HG03565 (cell line): ENCODE data around the gene CMTM6.
A peak's percentile ranks its signal among the peaks of the same experiment; 100 is the strongest.
"Not testable (repeated sequence)": the region's sequence is repeated elsewhere in the genome, so short reads cannot be mapped to it uniquely, and the experiment has no call there.

ENCODE experiments used
- ATAC-seq: cut with Tn5 transposase; IDR thresholded peaks from one replicate; pipeline ENCODE4 v1.9.1; 2021; ENCODE audit warnings: mild to moderate bottlenecking, moderate library complexity; ENCODE audit not compliant: unreplicated experiment

The CMTM6 gene, protein sequence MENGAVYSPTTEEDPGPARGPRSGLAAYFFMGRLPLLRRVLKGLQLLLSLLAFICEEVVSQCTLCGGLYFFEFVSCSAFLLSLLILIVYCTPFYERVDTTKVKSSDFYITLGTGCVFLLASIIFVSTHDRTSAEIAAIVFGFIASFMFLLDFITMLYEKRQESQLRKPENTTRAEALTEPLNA

DNA sequence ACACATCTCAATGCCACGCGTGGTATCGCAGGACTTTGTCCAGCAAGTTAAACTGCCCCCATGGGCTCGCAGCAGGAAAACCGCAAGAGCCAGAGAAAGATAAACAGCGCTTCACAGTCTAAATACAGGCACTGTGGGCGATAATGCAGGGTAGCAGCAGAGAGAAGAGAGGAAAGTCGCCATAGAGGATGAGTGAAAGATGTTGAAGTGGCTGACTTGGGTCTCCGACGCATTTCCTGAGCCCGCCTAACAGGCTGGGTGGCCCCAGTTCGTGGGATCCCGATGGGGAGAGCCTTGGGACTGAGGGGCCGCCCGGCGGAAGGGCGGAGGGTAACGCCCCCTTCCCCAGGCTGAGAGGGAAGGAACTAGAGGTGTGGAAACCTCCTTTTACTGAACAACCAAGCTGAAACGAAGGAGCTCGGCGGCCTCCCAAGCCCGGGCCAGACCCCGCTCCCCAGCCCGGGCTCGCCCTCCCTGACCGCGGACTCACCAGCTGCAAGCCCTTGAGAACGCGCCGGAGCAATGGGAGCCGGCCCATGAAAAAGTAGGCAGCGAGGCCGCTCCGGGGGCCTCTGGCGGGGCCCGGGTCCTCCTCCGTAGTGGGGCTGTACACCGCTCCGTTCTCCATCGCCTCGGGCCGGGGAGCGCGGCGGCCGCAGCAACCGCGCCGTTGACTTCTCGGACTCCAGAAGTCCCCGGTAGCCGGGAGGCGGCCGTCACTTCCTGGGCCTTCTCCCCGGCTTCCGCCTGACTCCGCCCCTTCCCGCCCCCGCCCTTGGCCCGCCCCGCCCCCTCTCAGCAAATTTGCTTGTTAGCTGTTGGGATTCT lies at the start of gene CMTM6:
CMTM6 (minus strand) TSS at position 735 of the 828 bp plus-strand sequence; CDS start at position 628, 107 bp downstream.
- ATAC-seq: peak; percentile 39

DNA sequence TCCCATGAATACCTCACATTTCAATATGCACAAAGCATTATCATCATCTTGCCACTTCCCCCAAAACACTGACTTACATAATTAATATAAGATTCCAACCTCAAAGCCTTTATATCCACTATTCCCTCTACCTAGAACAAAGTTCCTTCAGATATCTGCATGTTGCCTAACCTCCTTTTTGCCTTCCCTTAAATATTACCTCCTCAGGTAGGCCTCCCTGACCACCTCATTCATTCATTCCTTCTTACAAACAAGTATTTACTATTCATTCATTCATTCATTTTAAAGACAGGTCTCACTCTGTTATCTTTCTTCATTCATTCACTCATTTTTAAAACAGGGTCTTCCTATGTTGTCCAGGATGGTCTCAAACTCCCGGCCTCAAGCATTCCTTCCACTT lies 49.4 kb upstream of the CMTM6 start:
- no peak for ATAC-seq

DNA sequence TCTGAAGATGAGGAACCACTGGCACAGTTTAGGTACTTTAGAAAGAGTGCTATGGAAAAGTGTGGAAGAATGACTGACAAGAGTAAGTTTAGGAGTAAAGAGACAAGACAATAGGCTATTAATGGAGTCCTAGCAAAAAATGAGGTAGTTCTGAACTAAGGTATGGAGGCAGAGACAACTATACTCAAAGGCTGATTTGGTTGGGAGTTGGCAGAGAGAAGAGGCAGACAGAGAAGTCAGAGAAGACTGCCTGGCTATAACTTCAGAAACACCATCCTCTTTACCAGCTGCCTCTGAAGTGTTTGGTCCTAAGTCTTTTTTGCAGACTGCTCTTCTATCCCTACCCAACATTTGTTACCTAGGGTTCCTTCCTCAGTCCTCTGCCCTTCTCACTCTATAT lies 48.8 kb upstream of the CMTM6 start:
- ATAC-seq: no peak

DNA sequence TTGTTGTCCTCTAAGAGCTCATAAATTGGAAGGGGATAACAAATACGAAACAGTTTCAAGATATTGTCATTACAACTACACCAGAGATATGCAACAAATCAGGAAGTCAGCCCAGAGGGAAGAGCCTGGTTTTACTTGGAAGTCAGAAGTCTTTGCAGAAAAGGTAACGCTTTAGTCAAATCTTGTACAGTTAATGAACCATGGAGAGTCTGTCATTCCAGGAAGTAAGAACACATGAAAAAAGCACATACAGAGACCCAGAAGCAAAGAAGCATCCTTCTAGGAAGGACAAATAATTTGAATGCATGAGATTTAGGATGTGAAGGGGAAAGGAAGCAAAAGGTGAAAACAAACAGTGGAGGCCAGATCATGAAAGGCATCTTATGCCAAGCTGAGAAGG lies 48.4 kb upstream of the CMTM6 start:
- ATAC-seq: no peak

DNA sequence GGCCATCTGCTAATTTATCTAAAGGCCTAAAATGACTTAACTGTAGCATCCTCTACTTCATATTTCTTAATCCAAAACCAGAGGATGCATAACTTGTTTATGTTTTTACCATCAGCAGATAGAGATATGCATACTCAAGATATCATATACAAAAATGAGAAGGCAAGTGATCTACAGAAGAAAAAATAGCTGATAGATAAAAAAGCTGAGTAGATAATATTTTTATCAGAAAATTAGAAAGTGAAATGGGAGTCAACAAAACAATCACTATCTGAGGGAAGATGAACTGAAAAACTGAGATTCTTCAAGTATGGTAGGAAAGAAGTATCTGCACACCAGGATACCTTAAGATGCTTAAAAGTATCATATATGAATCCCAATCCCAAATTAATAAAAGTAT lies 42.7 kb upstream of the CMTM6 start:
- no peak for ATAC-seq

DNA sequence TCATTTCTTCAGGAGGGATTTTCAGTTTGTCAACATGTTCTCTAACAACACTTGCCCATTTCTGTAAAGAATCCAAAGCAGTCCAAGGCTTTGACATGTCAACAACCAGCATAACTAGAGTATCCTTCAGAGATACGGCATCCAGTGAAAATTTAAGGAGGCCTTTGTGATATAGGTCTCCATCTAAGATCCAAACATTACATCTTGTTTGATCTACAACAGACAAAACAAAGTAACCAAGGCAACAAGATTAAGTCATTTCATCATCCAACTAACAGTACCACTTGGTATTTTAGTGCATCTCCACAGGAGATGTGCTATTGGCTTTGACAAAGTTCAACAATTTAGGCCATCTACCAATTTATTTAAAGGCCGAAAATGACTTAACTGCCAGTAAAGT lies 42.2 kb upstream of the CMTM6 start:
- ATAC-seq: no peak

DNA sequence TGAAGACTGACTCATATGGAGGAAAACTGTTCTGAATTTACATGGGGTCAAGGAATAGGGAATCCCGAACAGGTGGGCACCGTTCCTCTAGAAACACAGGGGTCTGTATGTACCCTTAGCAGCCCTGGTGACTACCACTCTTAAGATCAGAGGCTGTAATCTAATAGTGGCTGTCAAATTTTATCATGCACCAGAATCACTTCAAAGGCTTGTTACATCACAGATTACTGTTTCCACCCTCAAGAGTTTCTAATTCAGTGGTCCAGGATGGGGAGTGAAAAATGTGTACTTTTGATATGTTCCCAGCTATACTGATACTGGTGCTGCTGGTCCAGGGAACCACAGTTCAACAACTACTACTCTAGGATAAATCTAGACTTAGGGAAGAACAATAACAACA lies 40.2 kb upstream of the CMTM6 start:
- ATAC-seq: no peak

DNA sequence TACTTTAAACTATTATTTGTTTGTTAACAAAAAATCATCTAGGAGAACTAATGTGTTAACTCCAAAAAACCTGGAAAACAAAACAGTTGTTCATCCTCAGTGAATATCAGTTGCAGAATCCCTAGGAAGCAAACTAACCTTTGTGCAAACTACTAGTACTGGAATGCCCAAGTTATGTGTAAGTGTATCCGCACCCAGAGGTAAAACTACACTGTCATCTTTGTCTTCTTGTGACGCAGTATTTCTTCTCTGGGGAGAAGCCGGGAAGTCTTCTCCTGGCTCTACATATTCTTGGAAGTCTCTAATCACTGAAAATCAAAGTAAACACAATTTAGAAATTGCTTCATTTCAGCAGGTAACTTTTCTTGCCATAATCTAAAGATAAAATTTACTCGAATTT lies 38.2 kb upstream of the CMTM6 start:
- ATAC-seq: no peak

DNA sequence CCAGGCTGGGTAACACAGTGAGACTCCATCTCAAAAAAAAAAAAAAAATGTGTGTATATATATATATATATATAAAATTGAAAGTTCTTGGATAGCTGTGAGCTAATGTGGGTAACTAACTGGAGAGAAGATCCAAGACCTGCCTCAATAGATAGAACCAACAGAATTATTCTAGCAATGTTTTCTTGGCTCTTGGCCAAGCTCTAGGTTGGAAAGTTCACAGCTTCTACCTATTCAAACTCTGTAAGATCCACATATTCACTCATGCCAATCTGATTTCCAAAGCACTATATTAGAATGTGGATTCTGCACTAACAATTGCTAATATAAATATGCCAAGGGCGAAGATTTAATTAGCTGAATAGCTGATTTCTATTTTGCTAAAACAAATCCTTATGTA lies 29.8 kb upstream of the CMTM6 start:
- no peak for ATAC-seq

DNA sequence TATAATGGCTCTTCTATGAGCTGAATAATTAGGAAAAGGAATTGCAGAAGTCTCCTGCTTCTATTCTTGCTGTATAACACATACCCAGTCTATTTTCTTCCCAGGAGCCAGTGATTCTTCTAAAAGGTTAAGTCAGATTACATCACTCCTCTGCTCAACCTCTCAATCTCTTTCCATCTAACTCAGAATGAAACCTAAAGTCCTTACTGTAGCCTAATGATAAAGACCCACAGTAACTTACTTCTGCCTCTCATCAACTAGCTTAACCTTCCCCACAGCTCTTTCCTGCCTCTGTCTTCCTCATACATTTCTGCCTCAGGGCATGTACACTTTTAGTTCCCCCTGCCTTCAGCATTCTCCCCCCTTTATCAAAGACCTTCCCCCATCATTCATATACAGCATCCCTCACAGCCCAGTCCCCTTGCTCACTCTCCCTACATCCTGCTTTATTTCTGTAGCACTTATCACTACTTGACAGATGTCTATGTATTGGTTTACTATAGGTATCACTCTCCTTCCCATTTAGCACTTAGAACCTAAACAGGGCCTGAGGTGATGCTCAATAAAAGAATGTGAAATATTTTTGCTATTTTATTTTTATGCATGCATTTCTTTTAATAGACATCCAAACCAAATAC lies 28.5 kb upstream of the CMTM6 start:
- no peak for ATAC-seq

DNA sequence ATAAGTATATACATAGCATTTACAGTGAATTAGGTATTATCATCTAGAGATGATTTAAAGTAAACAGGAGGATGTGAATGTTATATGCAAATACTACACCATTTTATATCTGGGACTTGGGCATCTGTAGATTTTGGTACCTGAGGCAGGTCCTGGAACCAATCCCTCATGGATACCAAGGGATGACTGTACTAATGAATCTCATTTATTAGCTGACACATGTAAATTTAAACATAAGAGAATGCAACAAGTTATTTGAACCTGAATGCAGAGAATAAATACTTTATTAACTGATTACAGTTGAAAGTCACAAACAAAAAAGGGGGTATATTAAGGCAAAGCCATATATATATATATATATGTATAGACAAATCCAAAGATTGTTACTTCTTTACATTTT lies 23.1 kb upstream of the CMTM6 start:
- ATAC-seq: no peak

DNA sequence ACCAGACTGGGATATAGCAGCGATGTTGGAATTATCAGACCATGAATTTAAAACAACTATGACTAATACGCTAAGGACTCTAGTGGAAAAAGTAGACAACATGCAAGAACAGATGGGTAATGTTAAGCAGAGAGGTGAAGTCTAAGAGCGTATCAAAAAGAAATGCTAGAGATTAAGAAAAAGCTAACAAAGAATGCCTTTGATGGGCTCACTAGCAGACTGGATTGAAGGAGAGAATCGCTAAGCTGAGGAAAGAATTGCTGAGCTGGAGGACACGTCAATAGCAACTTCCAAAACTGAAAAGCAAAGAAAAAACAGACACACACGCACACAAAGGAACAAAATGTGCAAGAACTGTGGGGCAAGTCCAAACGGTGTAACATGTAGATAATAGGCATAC lies 20.0 kb upstream of the CMTM6 start:
- no peak for ATAC-seq

DNA sequence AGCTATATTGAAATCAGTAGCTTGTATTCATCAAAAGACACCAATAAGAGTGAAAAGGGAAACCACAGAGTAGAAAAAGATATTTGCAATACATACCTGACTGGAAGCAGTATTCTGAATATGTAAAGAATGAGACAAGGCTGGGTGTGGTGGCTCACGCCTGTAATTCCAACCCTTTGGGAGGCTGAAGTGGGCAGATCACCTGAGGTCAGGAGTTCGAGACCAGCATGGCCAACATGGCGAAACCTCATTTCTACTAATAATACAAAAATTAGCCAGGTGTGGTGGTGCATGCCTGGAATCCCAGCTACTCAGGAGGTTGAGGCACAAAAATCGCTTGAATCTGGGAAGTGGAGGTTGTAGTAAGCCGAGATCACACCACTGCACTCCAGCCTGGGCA lies 16.3 kb upstream of the CMTM6 start:
- ATAC-seq: not testable (repeated sequence)

DNA sequence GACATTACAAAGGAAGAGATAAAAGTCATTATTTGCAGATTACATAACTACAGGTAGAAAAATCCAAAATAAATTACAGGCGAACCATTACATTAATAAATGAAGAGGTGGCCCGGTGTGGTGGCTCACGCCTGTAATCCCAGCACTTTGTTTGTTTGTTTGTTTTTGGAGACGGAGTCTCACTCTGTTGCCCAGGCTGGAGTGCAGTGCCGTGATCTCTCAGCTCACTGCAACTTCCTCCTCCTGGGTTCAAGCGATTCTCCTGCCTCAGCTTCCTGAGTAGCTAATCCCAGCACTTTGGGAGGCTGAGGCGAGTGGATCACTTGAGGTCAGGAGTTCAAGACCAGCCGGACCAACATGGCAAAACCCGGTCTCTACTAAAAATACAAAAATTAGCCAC lies 14.1 kb upstream of the CMTM6 start:
- not testable (repeated sequence) for ATAC-seq

DNA sequence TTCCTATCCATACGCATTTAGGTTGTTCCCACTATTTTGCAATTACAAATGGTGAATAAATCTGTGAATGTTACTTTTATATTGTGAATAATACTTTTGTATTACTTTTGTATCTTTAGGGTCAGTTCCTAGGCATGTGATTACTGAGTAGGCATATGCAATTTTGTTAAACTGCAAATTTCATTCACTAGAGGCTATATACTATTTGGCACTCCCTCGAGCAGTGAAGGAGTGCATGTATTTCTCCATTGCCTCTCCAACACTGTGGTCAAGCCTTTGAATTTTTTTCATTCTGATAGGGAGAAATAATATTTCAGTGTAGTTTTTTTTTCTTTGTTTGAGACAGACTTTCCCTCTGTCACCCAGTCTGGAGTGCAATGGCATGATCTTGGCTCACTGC lies 8.4 kb upstream of the CMTM6 start:
- ATAC-seq: no peak

DNA sequence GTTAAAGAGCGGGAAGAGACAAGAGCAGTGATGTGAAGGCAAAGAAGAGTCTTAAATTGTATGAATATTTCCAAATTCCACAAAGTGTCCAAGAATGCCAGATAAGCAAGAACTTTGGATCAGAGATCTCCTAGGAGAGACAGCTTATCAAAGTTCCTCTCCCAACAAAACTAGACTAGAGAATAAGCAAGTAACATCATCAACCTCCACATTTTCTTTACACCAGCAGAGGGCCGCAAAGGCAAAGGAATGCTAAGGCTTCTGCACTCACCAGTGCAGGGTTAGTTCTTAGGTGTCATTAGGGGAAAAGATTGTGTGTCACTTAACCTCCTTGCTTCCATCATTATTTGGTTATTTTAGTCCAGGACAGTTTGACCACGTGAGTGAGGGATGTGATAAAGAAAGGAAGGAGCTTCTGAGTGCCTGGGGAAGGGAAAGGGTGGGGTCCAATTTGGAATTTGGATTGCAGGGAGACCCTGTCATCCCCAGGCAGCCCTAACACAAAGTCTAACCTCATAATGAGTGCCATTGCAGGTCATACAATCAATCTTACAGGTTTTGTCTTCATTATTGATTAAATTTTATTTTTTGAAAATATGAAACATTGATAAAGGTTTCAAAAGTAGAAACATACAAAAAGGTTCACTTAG lies 7.5 kb upstream of the CMTM6 start:
- no peak for ATAC-seq

DNA sequence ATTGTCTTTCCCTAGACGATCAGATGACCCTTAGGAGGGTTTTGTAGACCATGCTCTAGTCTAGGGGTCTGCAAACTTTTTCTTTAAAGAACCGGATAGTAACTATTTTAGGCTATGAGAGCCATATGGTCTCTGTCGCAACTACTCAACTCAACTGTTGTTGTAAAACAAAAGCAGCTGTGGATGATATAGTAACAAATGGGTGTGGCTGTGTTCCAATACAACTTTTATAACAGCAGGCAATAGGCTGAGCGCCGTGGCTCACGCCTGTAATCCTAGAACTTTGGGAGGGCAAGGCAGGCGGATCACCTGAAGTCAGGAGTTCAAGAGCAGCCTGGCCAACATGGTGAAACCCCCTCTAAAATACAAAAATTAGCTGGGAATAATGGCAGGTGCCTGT lies 6.1 kb upstream of the CMTM6 start:
- no peak for ATAC-seq

DNA sequence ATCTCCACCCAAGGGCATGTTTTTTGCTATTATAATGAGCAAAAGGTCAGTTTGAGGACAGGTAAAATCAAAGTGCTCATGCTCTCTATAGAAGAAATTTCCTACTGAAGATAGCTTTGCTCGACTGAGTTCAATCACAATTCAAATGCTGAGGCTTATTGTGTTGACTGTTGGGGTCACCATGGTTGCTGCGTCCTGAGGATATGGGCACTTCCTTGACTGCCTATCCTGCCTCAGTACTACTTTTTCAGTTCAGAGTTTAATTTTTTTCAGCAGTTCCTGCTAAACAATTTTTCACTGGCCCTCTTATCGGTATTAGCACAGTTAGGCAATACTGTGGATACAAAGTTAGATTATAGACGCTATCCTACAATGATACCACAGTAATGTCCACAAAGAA lies 3.8 kb upstream of the CMTM6 start:
- ATAC-seq: no peak

DNA sequence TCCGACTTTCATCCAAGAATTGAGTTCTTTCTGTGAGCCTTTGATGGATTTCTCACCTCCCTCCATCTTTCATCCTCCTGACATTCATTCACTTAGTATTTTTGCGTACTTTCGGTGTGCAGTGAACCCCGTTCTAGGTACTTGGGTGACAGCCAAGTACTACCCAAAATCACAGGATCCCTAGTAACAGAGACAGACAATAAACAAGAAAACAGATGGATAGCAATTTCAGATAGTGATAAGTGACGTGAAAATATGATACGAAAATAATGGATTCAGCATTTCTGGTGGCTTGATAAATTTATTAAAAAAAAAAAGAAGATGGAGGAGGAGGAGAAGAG lies 264 bp upstream of the CMTM6 start:
- ATAC-seq: no peak

DNA sequence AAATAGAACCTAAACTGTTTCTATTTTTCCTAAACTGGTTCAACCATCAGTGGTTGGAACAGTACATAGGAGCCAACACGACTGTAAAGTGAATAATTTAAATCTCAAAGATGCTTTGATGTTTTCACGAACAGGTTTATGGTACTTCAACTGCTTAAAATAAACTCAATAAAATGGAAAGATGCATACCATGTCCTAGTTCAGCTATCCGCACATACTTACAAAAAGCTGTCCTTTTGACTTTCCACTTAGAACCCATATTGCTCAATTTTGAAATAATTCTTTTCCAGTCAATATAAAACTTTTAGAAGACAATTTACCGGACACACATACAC lies 902 bp downstream of the CMTM6 start:
- ATAC-seq: no peak

DNA sequence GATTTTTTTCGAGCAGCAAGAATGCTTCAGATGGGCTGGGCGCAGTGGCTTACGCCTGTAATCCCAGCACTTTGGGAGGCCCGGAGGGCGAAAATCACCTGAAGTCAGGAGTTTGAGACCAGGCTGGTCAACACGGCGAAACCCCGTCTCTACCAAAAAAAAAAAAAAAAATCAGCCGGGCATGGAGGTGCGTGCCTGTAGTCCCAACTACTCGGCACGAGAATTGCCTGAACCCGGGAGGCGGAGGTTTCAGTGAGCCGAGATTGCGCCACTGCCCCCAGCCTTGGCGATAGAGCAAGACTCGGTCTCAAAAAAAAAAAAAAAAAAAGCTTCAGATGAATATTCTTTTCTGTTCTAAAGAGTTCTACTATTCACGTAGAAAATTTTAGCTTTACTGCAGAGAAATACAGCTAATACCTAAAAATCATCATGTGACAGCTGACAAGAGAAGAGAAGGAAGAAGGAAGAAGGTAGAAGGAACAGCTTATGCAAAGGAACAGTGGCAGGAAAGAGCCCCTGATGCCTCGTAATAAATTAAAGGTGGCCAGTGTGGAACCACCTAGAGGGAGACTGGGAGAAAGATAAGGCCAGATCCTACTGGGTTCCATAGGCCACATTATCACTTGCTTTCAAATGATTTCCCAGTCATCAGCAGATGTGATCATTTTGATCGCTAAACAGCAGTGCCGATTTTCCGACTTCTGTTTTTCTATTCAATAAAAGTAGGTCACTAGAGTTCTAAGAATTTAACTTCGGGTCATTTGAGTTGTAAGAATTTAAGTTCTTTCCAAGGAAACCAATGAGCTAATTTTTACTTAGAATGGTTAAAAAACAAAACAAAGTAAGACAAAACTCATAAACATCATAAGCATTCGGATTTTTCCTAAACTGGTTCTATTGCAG lies 1.5 kb downstream of the CMTM6 start:
- no peak for ATAC-seq
